ENCODE measurements around the gene PLEKHA7. TPM values are rescaled to one million over a fixed set of nuclear protein-coding genes. Genes with fewer than 3 reads are reported as not detected.
"Not testable (repeated sequence)": the region's sequence is repeated elsewhere in the genome, so short reads cannot be mapped to it uniquely, and the experiment has no call there.

PLEKHA7 gene, protein sequence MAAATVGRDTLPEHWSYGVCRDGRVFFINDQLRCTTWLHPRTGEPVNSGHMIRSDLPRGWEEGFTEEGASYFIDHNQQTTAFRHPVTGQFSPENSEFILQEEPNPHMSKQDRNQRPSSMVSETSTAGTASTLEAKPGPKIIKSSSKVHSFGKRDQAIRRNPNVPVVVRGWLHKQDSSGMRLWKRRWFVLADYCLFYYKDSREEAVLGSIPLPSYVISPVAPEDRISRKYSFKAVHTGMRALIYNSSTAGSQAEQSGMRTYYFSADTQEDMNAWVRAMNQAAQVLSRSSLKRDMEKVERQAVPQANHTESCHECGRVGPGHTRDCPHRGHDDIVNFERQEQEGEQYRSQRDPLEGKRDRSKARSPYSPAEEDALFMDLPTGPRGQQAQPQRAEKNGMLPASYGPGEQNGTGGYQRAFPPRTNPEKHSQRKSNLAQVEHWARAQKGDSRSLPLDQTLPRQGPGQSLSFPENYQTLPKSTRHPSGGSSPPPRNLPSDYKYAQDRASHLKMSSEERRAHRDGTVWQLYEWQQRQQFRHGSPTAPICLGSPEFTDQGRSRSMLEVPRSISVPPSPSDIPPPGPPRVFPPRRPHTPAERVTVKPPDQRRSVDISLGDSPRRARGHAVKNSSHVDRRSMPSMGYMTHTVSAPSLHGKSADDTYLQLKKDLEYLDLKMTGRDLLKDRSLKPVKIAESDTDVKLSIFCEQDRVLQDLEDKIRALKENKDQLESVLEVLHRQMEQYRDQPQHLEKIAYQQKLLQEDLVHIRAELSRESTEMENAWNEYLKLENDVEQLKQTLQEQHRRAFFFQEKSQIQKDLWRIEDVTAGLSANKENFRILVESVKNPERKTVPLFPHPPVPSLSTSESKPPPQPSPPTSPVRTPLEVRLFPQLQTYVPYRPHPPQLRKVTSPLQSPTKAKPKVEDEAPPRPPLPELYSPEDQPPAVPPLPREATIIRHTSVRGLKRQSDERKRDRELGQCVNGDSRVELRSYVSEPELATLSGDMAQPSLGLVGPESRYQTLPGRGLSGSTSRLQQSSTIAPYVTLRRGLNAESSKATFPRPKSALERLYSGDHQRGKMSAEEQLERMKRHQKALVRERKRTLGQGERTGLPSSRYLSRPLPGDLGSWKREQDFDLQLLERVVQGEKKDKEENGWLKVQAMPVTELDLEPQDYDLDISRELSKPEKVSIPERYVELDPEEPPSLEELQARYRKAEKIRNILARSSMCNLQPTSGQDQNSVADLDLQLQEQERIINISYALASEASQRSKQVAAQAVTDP
- polyA plus RNA-seq (2011; rRNA removed) (0.05 and 0.16 TPM in 2 replicates), polyA minus RNA-seq (2011; rRNA and poly(A)+ RNA removed) (0.09 TPM in 1 of 2 replicates, not detected in the other)

DNA sequence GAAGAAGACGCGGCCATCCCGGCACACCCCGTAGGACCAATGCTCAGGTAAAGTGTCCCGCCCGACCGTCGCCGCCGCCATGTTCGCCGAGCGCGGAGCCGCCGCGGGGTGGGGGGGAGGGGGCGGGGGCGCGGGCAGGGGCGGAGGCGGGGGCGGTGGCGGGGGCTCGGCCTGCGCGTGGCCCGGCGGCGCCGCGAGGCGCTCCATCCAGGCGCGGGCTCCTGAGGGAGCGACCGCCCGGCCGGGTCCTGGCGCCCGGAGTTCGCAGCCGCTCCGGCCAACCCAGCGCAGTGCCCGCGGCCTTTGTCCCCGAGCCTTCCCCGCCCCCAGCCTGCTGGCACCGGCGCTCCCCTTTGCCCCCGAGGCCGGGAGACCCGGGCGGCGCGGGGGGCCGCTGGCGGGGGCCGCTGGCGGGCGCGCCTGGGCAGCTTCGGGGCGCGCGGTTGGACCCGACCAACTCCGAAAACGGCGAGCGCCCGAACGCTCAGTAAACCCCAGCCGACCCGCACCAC is at the start of gene PLEKHA7:
Gene PLEKHA7 (minus strand): TSS at position 94 of the 512 bp plus-strand sequence. CDS start 13 bp downstream, at position 81.
- Histone ChIP-seq H3K4me3 (ENCODE audit: low read depth, low read length) (peak within 1 kb of the TSS; percentile 18), H3K27ac (ENCODE audit: low read depth, low read length) (no peak within 1 kb of the TSS), H3K27me3 (ENCODE audit: control insufficient read depth, insufficient read depth, low read length) (peaks cover 46% of the 10 kb centered on the region), H3K9me3 (ENCODE audit: control insufficient read depth, insufficient read depth, low read length) (no peaks in the 10 kb centered on the region; the same call in 1 of the 2 replicates)
- ChIA-PET CTCF (interaction anchor here (0.9 to 1.2 kb wide), 2 partner anchors 49 to 226 kb away, joined by 3 to 4 read pairs; no protein-coding TSS in a partner anchor), POLR2A (no interaction called here)
- TF ChIP-seq, protein P1, sequence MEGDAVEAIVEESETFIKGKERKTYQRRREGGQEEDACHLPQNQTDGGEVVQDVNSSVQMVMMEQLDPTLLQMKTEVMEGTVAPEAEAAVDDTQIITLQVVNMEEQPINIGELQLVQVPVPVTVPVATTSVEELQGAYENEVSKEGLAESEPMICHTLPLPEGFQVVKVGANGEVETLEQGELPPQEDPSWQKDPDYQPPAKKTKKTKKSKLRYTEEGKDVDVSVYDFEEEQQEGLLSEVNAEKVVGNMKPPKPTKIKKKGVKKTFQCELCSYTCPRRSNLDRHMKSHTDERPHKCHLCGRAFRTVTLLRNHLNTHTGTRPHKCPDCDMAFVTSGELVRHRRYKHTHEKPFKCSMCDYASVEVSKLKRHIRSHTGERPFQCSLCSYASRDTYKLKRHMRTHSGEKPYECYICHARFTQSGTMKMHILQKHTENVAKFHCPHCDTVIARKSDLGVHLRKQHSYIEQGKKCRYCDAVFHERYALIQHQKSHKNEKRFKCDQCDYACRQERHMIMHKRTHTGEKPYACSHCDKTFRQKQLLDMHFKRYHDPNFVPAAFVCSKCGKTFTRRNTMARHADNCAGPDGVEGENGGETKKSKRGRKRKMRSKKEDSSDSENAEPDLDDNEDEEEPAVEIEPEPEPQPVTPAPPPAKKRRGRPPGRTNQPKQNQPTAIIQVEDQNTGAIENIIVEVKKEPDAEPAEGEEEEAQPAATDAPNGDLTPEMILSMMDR (IDR thresholded peaks at IDR 0.05; ENCODE audit: low read depth, low read length), result no peak
- DNase-seq (ENCODE audit: low read depth, low spot score), result no peak

DNA sequence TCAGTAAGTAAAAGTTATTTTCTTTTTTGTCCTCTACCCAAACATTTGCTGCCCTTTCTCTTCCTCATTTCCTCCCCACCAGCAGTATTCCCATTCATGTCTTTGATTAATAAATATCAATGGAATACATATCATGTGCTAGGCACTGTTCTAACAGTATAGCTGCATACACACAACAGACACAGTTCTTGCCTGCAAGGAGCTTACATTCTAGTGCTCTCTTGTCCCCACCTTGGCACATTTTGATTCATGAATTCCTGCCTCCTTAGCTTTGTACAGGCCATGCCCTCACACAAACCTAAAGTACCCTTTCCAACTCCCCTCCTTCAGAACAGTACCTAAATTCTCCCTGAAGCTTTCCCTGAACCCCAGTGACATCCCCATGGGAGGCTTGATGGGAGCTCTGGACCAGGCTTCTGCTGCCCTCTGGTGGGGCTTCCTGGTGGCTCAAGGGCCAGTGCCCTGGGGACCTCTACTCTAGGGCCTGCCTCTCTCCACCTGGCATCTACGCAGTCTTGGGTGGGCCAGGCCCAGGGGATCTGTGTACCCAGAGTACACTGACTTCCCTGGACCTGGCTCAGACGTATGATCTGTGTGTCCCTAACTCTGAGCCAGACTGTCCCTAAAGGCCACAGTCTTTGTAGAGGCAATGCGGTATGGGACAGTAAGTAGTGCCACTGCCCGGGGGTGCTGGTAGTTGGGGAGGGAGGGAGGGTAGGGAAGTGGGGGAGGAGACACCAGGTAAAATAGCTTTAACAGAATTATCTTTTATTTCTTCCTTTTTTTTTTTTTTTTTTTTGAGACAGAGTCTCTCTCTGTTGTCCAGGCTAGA is 49.2 kb upstream of the PLEKHA7 start:
- Histone ChIP-seq H3K9me3 (ENCODE audit: control insufficient read depth, insufficient read depth, low read length) (no peaks in the 10 kb centered on the region), H3K27me3 (ENCODE audit: control insufficient read depth, insufficient read depth, low read length) (no peaks in the 10 kb centered on the region), H3K27ac (ENCODE audit: low read depth, low read length) (no peak overlapping the region), H3K4me3 (ENCODE audit: low read depth, low read length) (no peak overlapping the region)
- DNase-seq (ENCODE audit: low read depth, low spot score), result no peak
- CTCF ChIA-PET, result interaction anchor here (0.6 to 6.4 kb wide), 29 partner anchors 12 to 1241 kb away, joined by 3 to 105 read pairs (median 4); no protein-coding TSS in a partner anchor
- POLR2A ChIA-PET, result no interaction called here
- TF ChIP-seq, protein P1 (IDR thresholded peaks at IDR 0.05; ENCODE audit: low read depth, low read length), result peak; percentile 77

DNA sequence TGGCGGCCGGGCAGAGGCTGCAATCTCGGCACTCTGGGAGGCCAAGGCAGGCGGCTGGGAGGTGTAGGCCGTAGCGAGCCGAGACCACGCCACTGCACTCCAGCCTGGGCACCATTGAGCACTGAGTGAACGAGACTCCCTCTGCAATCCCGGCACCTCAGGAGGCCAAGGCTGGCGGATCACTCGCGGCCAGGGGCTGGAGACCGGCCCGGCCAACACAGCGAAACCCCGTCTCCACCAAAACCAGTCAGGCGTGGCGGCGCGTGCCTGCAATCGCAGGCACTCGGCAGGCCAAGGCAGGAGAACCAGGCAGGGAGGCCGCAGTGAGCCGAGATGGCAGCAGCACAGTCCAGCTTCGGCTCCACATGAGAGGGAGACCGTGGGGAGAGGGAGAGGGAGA is 36.9 kb upstream of the PLEKHA7 start:
- CTCF ChIA-PET, result not testable (repeated sequence)

DNA sequence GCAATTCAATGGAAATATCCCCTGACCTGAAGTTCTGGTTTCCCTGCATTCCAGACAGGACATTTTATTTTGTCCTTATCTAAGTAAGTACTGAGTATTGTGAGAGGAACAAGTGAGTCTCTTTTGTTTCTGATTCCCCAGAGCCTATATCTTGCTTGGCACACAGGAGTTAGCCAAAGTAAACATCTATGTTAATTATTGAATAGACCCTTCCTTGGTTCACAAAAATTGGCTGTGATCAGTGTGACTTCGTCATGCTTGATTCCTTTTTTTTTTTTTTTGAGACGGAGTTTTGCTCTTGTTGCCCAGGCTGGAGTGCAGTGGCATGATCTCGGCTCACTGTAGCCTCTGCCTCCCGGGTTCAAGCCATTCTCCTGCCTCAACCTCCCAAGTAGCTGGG is 34.3 kb upstream of the PLEKHA7 start:
- DNase-seq (ENCODE audit: low read depth, low spot score); POLR2A ChIA-PET; H3K9me3 ChIP-seq (ENCODE audit: control insufficient read depth, insufficient read depth, low read length); H3K27ac ChIP-seq (ENCODE audit: low read depth, low read length); H3K27me3 ChIP-seq (ENCODE audit: control insufficient read depth, insufficient read depth, low read length); H3K4me3 ChIP-seq (ENCODE audit: low read depth, low read length); CTCF ChIA-PET: not testable (repeated sequence)

More for the DNA sequence above, 36.9 kb upstream of the PLEKHA7 start:
- H3K9me3 ChIP-seq (ENCODE audit: control insufficient read depth, insufficient read depth, low read length); H3K27ac ChIP-seq (ENCODE audit: low read depth, low read length); DNase-seq (ENCODE audit: low read depth, low spot score); POLR2A ChIA-PET; H3K27me3 ChIP-seq (ENCODE audit: control insufficient read depth, insufficient read depth, low read length); H3K4me3 ChIP-seq (ENCODE audit: low read depth, low read length): not testable (repeated sequence)

DNA sequence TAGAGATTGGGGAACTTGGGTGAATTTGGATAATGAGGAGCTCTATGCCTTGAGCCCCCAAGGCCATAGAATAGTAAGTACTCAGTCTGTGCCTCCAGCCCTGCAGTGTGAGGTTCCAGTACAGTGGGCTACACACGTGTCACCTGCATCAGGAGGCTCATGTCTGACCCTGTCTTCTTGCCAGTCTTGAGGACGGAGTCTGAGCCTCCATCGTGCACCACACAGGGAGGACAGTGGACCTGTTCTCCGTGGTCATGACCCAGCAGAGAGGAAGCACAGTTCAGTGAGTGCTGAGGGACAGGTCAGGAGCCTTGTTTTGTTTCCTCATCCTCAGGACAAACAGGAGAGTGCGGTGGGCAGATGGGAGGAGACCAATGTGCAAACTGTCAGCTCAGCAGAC is 32.5 kb upstream of the PLEKHA7 start:
- ChIA-PET CTCF (interaction anchor here (1.0 kb wide), 1 partner anchor 16 kb away, joined by 4 read pairs; no protein-coding TSS in a partner anchor), POLR2A (no interaction called here)
- H3K27ac ChIP-seq (ENCODE audit: low read depth, low read length), result no peak overlapping the region
- no peak for DNase-seq (ENCODE audit: low read depth, low spot score)
- H3K4me3 ChIP-seq (ENCODE audit: low read depth, low read length), result no peak overlapping the region
- H3K27me3 ChIP-seq (ENCODE audit: control insufficient read depth, insufficient read depth, low read length), result no peaks in the 10 kb centered on the region
- TF ChIP-seq, protein P1 (IDR thresholded peaks at IDR 0.05; ENCODE audit: low read depth, low read length), result no peak
- H3K9me3 ChIP-seq (ENCODE audit: control insufficient read depth, insufficient read depth, low read length), result no peaks in the 10 kb centered on the region; the same call in 1 of the 2 replicates

Measured in AG04450 (cell line).